Adrenal gland (tissue), 12 donors: Measurements from ENCODE around the gene IDI1. TPM values are rescaled to one million over a fixed set of nuclear protein-coding genes. Genes with fewer than 3 reads are reported as not detected.
"Not testable (repeated sequence)": the region's sequence is repeated elsewhere in the genome, so short reads cannot be mapped to it uniquely, and the experiment has no call there.

Experiments
- DNase-seq, 7 donors: peaks; one replicate each; pipeline ENCODE4 v3.0.0-alpha.2; 2019 to 2020
- H3K27ac ChIP-seq, 5 donors: fragments of 200-600 bp; sonication (generic) in 4 of 5; 1 replicate in 3 of 5; 2 replicates in 2 of 5; pipeline versions ENCODE4 v1.5.1 to v1.8.0; 2016 to 2020; ENCODE audit warnings: mild to moderate bottlenecking in 1 of 5
- H3K27me3 ChIP-seq: fragments of 200-600 bp; 2 replicates; pipeline ENCODE4 v1.8.0; 2021
- H3K36me3 ChIP-seq, 2 donors: fragments of 200-600 bp; replicated peaks in 1 of 2; 1 replicate in 1 of 2; 2 replicates in 1 of 2; pipeline versions ENCODE4 v1.5.1 to v1.8.0; 2018 to 2022
- H3K4me1 ChIP-seq, 2 donors: fragments of 200-600 bp; replicated peaks in 1 of 2; 1 replicate in 1 of 2; 2 replicates in 1 of 2; pipeline versions ENCODE4 v1.5.1 to v1.8.0; 2018 to 2021
- H3K4me3 ChIP-seq, 4 donors: fragments of 200-600 bp; sonication (generic) in 3 of 4; one replicate each; pipeline ENCODE4 v1.5.1; 2016 to 2018
- H3K9me3 ChIP-seq, 3 donors: fragments of 200-600 bp; sonication (generic) in 1 of 3; replicated peaks in 1 of 3; 1 replicate in 2 of 3; 2 replicates in 1 of 3; pipeline versions ENCODE4 v1.5.1 to v1.8.0; 2016 to 2021
- CTCF ChIP-seq, 6 experiments: fragments of 450-650 bp in 4 of 6; fragments of 200-600 bp in 2 of 6; sonication (generic) in 1 of 6; IDR thresholded peaks; 1 replicate in 5 of 6; 2 replicates in 1 of 6; pipeline versions ENCODE4 v1.5.1 to v1.8.0; 2016 to 2021; ENCODE audit warnings: antibody characterized with exemption in 6 of 6, mild to moderate bottlenecking in 2 of 6, moderate library complexity in 1 of 6
- POLR2A ChIP-seq, 2 donors: fragments of 450-650 bp; IDR thresholded peaks; one replicate each; pipeline ENCODE4 v1.6.1; 2017; ENCODE audit warnings: antibody characterized with exemption in 2 of 2, mild to moderate bottlenecking in 2 of 2, moderate library complexity in 1 of 2
- WGBS, 4 donors: extraction: QIAGEN DNeasy Blood & Tissue Kit in 2 of 4; methylation state at CpG; one replicate each; pipeline versions ENCODE4 v1.1.5 to v1.1.7; 2013 to 2017; 5-methylcytosine and 5-hydroxymethylcytosine counted together
- intact Hi-C, 2 donors: fragments of 100-400 bp; cut with DNase I; formaldehyde crosslinking; loops; one replicate each; pipeline versions ENCODE4 v1.14.1 to v1.15.0; 2022 to 2023
- polyA plus RNA-seq, 3 donors: library from polyadenylated mRNA; stranded (reverse); fragments of 200-250 nt in 2 of 3; fragments of 350-450 nt in 1 of 3; fragmentation: Illumina TruSeq in 1 of 3; extraction: RNeasy Lipid Tissue Mini Kit (QIAGEN cat#74804) in 1 of 3; gene quantifications; one replicate each; pipeline ENCODE4 v1.2.3, GENCODE V29; 2013 to 2014
- total RNA-seq, 9 donors: library from RNA; depleted of rRNA in 4 of 9; stranded (reverse); fragments of >200 nt in 4 of 9; fragments of 120-200 nt in 1 of 9; fragmentation: NEBNext Ultra II Directional in 1 of 9; extraction: Animal tissue kit (Norgen Biotek cat#: 25700) in 1 of 9; gene quantifications; one replicate each; pipeline versions ENCODE4 v1.1.0 to v1.2.4, GENCODE V29; 2013 to 2023
- donor health status: healthy with polysubstance abuse.
- donor health status: Bipolar disorder and iron deficiency.
- donor health status: DM: yes; HTN: yes; CAD: no.
- donor health status: DM: no; HTN: no; CAD: no.
- donor health status: DM: no; HTN: no; CAD: no.
- donor health status: DM: yes; HTN: yes; CAD: no.

Gene IDI1
- total and polyA plus RNA-seq, 12 donors: 20.4 to 1,056 (median 49.7) TPM

- H3K36me3 ChIP-seq: peaks cover 0 to 37% of the 10 kb centered on the region in 2 donors
Observed at GRCh38 chr10:1043532-1043995, 5.4 kb downstream of the IDI1 start.

GRCh38 chr10:1041514-1041913, 7.4 kb downstream of the IDI1 start:
- WGBS, 4 donors: 95 to 96% (median 95%) methylated on average over 9 of the region's 9 CpGs
- Histone ChIP-seq H3K9me3 (no peaks in the 10 kb centered on the region), H3K36me3 (peaks cover 0 to 43% of the 10 kb centered on the region in 2 donors), H3K27me3 (no peaks in the 10 kb centered on the region), H3K4me3 (no peak overlapping the region), H3K27ac (no peak overlapping the region), H3K4me1 (peaks cover 9 to 29% of the 10 kb centered on the region in 2 donors)
- TF ChIP-seq POLR2A (IDR thresholded peaks at IDR 0.05) (no peak), CTCF (IDR thresholded peaks at IDR 0.05) (no peak)
- intact Hi-C loops: no loop called here
- no peak for DNase-seq

More at GRCh38 chr10:1043532-1043995, 5.4 kb downstream of the IDI1 start:
- intact Hi-C loops: no loop called here
- Histone ChIP-seq H3K27ac (peak overlapping the region; percentile 42 to 81 (median 63)), H3K9me3 (no peaks in the 10 kb centered on the region), H3K4me3 (no peak overlapping the region), H3K4me1 (peaks cover 9 to 34% of the 10 kb centered on the region in 2 donors), H3K27me3 (no peaks in the 10 kb centered on the region)
- peak in 5 of 7 donors; percentile 45 to 69 (median 52) for DNase-seq
- peak in 1 of 2 donors; percentile 45 for TF ChIP-seq POLR2A (IDR thresholded peaks at IDR 0.05)
- no peak for TF ChIP-seq CTCF (IDR thresholded peaks at IDR 0.05)
- 52 to 61% (median 59%) methylated on average over 12 of the region's 12 CpGs for WGBS, 4 donors

GRCh38 chr10:1040133-1040532, 8.8 kb downstream of the IDI1 start:
- Histone ChIP-seq H3K27ac (no peak overlapping the region), H3K4me3 (no peak overlapping the region), H3K36me3 (peaks cover 0 to 43% of the 10 kb centered on the region in 2 donors), H3K9me3 (no peaks in the 10 kb centered on the region), H3K4me1 (peaks cover 9 to 24% of the 10 kb centered on the region in 2 donors), H3K27me3 (no peaks in the 10 kb centered on the region)
- no peak for DNase-seq
- 82 to 91% (median 87%) methylated on average over 3 of the region's 3 CpGs for WGBS, 4 donors
- intact Hi-C loops: no loop called here
- no peak for TF ChIP-seq POLR2A (IDR thresholded peaks at IDR 0.05)
- TF ChIP-seq CTCF (IDR thresholded peaks at IDR 0.05): no peak

GRCh38 chr10:1038769-1039168, 10.2 kb downstream of the IDI1 start:
- H3K27me3 ChIP-seq, DNase-seq, H3K9me3 ChIP-seq, H3K4me3 ChIP-seq, intact Hi-C loops, H3K27ac ChIP-seq: not testable (repeated sequence)
- 92 to 97% (median 95%) methylated on average over 5 to 10 of the region's 20 CpGs; no CpG with 5 or more reads in 1 of the 4 donors for WGBS, 4 donors
- Histone ChIP-seq H3K36me3 (peaks cover 0 to 43% of the 10 kb centered on the region in 2 donors), H3K4me1 (peaks cover 0 to 11% of the 10 kb centered on the region in 2 donors)

GRCh38 chr10:1037098-1037497, 11.8 kb downstream of the IDI1 start:
- WGBS, 4 donors: 82 to 90% (median 88%) methylated on average over 11 of the region's 11 CpGs
- no peak overlapping the region for H3K27ac ChIP-seq
- TF ChIP-seq POLR2A (IDR thresholded peaks at IDR 0.05) (no peak), CTCF (IDR thresholded peaks at IDR 0.05) (no peak)
- H3K4me1 ChIP-seq: no peaks in the 10 kb centered on the region
- no peaks in the 10 kb centered on the region for H3K27me3 ChIP-seq
- H3K9me3 ChIP-seq: no peaks in the 10 kb centered on the region
- intact Hi-C loops: no loop called here
- no peak for DNase-seq
- peaks cover 0 to 26% of the 10 kb centered on the region in 2 donors for H3K36me3 ChIP-seq
- no peak overlapping the region for H3K4me3 ChIP-seq
